ENCODE results near the gene FBXW7. TPM values are rescaled to one million over a fixed set of nuclear protein-coding genes. Genes with fewer than 3 reads are reported as not detected.

Gene FBXW7
- total and polyA plus RNA-seq, 2 of the 13 experiments (the other 11 are each of a cell fraction or from before 2014, with no cell fraction given): 5.0 to 40.9 TPM

GRCh38 chr4:152385551-152385950 lies 150.3 kb downstream of the FBXW7 start:
- H3K27ac ChIP-seq (ENCODE audit: extremely low read length, insufficient read depth, low read length): no peak overlapping the region
- in situ Hi-C loops (cut with HindIII; ENCODE audit: extremely low pct_ligation_motif_present, low pct_unique_long_range_greater_than_20kb): no loop called here
- H3K4me2 ChIP-seq (ENCODE audit: low read depth, low read length): no peak overlapping the region
- H3K9me3 ChIP-seq (ENCODE audit: low read length): no peaks in the 10 kb centered on the region
- H3K9ac ChIP-seq (ENCODE audit: insufficient read depth, low read depth, low read length): no peak overlapping the region
- no peaks in the 10 kb centered on the region for H3K27me3 ChIP-seq (ENCODE audit: control insufficient read depth in 1 of 2, insufficient read depth in 2 of 2, low read length in 2 of 2)
- BruUV-seq (replicated peaks): no TSS peak
- H3K79me2 ChIP-seq (ENCODE audit: insufficient read depth, low read length): no peaks in the 10 kb centered on the region
- DNase-seq (ENCODE audit: low spot score): no peak
- POLR2A ChIA-PET: no interaction called here
- no peak for FAIRE-seq
- TF ChIP-seq STAG1 (CRISPR knock-in tag; IDR thresholded peaks at IDR 0.05) (peak; percentile 41; the same call in 1 of the 2 replicates), FOSL2 (CRISPR knock-in tag; IDR thresholded peaks at IDR 0.05) (no peak), MXD1 (CRISPR knock-in tag; IDR thresholded peaks at IDR 0.05) (no peak), CTCF (CRISPR knock-in tag; IDR thresholded peaks at IDR 0.05) (peak; percentile 24; the same call in 1 of the 2 replicates), ZNF350 (CRISPR knock-in tag; IDR thresholded peaks at IDR 0.05; ENCODE audit: borderline replicate concordance, low read depth) (no peak), RAD21 (CRISPR knock-in tag; IDR thresholded peaks at IDR 0.05) (no peak), YEATS4 (CRISPR knock-in tag; IDR thresholded peaks at IDR 0.05; ENCODE audit: borderline replicate concordance) (no peak)
- H3K4me3 ChIP-seq (replicated peaks in 1 of 3; ENCODE audit: insufficient read depth in 1 of 3, low read depth in 2 of 3, low read length in 3 of 3): no peak overlapping the region
- no peaks in the 10 kb centered on the region for H3K4me1 ChIP-seq (ENCODE audit: insufficient read depth, low read length)
- intact Hi-C loops (cut with micrococcal nuclease; ENCODE audit: unreplicated experiment): loop anchor here (5.0 kb wide), 1 partner anchor 338 kb away; no protein-coding TSS in a partner anchor
- no peak overlapping the region for H2AFZ ChIP-seq (ENCODE audit: low read length)
- no peak for ATAC-seq
- CTCF ChIA-PET (ENCODE audit: low intra/inter-chr PET ratio, low total read pairs): no interaction called here
- no peaks in the 10 kb centered on the region; the same call in 1 of the 2 replicates for H4K20me1 ChIP-seq (ENCODE audit: insufficient read depth, low read length)
- 79% methylated on average over 1 of the region's 1 CpG for WGBS (ENCODE audit: low lambda C conversion rate)
- H3K36me3 ChIP-seq (replicated peaks in 1 of 2; ENCODE audit: control insufficient read depth in 1 of 2, insufficient read depth in 2 of 2, low read length in 2 of 2): no peaks in the 10 kb centered on the region

All from HepG2 (cell line).